Fibroblast of pulmonary artery (primary cell): ENCODE results near the gene ADAR.
A peak's percentile ranks its signal among the peaks of the same experiment; 100 is the strongest.
"Not testable (repeated sequence)": the region's sequence is repeated elsewhere in the genome, so short reads cannot be mapped to it uniquely, and the experiment has no call there.

Experiments used
- DNase-seq: peaks from one replicate; pipeline ENCODE4 v3.0.0-alpha.2; 2010; ENCODE audit warnings: low read depth
- H3K4me3 ChIP-seq: replicated peaks from 2 replicates; pipeline ENCODE4 v1.5.1; 2011; ENCODE audit warnings: low read depth, mild to moderate bottlenecking, control low read depth, low read length, moderate library complexity
- TF ChIP-seq, protein P1 (sequence below): IDR thresholded peaks from 2 replicates; pipeline ENCODE4 v1.5.1; 2011; ENCODE audit warnings: mild to moderate bottlenecking, control low read depth, low read length, inconsistent platforms; ENCODE audit errors: missing control alignments

The ADAR gene, protein sequence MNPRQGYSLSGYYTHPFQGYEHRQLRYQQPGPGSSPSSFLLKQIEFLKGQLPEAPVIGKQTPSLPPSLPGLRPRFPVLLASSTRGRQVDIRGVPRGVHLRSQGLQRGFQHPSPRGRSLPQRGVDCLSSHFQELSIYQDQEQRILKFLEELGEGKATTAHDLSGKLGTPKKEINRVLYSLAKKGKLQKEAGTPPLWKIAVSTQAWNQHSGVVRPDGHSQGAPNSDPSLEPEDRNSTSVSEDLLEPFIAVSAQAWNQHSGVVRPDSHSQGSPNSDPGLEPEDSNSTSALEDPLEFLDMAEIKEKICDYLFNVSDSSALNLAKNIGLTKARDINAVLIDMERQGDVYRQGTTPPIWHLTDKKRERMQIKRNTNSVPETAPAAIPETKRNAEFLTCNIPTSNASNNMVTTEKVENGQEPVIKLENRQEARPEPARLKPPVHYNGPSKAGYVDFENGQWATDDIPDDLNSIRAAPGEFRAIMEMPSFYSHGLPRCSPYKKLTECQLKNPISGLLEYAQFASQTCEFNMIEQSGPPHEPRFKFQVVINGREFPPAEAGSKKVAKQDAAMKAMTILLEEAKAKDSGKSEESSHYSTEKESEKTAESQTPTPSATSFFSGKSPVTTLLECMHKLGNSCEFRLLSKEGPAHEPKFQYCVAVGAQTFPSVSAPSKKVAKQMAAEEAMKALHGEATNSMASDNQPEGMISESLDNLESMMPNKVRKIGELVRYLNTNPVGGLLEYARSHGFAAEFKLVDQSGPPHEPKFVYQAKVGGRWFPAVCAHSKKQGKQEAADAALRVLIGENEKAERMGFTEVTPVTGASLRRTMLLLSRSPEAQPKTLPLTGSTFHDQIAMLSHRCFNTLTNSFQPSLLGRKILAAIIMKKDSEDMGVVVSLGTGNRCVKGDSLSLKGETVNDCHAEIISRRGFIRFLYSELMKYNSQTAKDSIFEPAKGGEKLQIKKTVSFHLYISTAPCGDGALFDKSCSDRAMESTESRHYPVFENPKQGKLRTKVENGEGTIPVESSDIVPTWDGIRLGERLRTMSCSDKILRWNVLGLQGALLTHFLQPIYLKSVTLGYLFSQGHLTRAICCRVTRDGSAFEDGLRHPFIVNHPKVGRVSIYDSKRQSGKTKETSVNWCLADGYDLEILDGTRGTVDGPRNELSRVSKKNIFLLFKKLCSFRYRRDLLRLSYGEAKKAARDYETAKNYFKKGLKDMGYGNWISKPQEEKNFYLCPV

DNA sequence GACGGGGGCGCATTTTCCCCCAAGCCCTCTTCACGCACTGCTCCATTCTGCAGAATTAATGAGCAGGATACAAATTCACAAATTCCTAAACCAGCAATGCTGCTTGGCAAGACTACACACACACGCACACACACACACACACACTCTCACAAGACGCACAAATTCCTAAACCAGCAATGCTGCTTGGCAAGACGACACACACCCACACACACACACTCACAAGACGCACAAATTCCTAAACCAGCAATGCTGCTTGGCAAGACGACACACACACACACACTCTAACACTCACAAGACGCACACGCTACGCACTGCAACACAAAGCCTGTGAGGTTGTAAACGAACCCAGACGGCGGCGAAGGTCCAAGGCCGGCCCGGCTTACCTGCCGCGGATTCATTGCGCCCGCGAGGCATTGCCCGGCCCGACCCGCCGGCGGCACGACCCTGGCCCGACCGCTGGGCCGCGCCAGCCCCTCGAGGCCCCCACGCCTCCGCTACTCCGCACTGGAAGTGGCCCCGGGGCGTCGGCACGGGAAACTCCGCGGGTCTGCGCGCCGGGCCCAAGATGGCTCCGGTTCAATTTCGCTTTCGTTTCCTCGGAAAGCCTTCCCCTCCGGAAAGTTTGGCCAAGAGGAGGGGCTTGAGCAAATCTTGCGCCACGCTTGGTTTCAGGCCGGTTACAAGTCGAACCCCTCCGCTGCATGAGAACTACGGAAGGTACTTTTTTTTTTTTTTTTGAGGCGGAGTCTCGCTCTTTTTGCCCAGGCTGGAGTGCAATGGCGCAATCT lies at the start of gene ADAR:
TSS of gene ADAR (minus strand) at position 578 of the 788 bp plus-strand sequence. CDS start at position 398, 180 bp downstream.
- peak within 1 kb of the TSS; percentile 73 for H3K4me3 ChIP-seq
- TF ChIP-seq, protein P1, sequence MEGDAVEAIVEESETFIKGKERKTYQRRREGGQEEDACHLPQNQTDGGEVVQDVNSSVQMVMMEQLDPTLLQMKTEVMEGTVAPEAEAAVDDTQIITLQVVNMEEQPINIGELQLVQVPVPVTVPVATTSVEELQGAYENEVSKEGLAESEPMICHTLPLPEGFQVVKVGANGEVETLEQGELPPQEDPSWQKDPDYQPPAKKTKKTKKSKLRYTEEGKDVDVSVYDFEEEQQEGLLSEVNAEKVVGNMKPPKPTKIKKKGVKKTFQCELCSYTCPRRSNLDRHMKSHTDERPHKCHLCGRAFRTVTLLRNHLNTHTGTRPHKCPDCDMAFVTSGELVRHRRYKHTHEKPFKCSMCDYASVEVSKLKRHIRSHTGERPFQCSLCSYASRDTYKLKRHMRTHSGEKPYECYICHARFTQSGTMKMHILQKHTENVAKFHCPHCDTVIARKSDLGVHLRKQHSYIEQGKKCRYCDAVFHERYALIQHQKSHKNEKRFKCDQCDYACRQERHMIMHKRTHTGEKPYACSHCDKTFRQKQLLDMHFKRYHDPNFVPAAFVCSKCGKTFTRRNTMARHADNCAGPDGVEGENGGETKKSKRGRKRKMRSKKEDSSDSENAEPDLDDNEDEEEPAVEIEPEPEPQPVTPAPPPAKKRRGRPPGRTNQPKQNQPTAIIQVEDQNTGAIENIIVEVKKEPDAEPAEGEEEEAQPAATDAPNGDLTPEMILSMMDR: no peak
- DNase-seq: peak; percentile 99

DNA sequence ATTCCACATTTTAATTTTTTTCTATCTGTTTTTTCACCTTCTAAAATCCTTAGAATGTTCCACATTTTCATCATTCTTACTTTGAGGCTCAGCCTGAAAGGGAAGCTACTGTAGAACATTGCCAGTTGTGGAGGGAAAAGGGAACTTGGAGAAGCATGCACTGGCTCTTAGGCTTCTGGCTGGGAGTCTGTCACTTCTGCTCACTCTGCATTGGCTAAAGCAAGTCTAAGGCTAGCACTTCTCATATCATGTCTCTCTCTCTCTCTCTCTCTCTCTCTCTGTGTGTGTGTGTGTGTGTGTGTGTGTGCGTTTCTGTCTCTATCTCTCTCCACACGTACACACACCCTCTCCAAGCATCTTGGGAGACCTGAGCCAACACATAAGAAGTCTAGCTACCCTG lies 49.6 kb upstream of the ADAR start:
- DNase-seq: no peak
- H3K4me3 ChIP-seq: no peak overlapping the region
- TF ChIP-seq, protein P1: no peak

DNA sequence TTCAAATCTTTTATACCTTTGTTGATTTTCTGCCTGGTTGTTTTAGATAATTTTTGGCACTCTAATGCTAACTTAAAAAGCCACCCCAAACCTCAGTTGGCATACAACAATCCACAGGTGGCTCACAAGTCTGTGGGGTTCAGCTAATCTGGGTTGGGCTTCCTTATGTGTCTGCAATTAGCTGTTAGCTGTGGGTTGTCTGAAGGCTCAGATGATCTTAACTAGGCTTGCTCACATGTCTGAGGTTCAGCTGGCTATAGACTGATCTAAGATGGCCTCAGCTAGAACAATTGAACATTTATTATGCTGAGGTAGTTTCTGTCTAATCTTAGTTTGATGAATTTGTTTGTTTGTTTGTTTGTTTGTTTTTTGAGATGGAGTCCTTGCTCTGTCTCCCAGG lies 44.9 kb upstream of the ADAR start:
- no peak overlapping the region for H3K4me3 ChIP-seq
- DNase-seq: no peak
- TF ChIP-seq, protein P1: no peak

DNA sequence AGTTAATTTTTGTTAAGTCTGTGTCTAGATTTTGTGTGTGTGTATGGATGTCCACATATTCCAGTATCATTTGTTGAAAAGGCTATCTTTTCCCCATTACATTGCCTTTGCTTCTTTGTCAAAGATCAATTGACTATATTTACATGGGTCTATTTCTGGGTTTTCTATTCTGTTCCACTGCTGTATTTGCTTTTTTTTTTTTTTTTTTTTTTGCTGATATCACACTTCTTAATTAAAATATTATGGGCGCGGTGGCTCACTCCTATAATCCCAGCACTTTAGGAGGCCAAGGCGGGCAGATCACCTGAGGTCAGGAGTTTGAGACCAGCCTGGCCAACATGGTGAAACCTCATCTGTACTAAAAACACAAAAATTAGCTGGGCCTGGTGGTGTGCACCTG lies 36.7 kb upstream of the ADAR start:
- H3K4me3 ChIP-seq, DNase-seq: not testable (repeated sequence)

DNA sequence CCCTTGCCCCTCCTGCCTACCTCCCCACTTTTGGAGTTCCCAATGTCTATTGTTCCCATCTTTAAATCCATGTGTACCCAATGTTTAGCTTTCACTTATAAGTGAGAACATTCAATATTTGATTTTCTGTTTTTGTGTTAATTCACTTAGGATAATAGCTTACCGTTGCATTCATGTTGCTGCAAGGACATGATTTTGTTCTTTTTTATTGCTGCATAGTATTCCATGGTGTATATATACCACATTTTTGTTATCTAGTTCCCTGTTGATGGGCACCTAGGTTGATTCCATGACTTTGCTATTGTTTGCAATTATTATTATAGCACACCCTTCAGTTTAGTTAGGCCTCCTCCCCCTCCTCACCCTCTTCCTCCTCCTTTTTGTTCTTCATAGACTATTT lies 33.5 kb upstream of the ADAR start:
- TF ChIP-seq, protein P1: no peak
- H3K4me3 ChIP-seq: no peak overlapping the region
- no peak for DNase-seq

DNA sequence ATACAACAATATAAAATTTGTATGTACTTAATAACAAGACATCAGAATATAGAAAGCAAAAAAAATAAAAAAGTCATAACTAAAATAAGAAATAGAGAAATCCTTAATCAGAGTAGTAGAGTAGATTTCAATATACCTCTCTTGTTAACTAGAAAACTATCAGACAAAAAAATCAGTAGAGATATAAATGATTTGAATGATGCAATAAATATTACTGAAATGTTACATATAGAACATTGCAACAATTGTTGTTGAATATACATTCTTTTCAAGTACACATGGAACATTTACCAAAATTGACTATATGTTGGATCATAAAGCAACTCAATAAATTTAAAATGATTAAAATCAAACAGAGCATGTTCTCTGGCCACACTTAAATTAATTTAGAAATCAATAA lies 31.9 kb upstream of the ADAR start:
- TF ChIP-seq, protein P1: no peak
- DNase-seq: no peak
- no peak overlapping the region for H3K4me3 ChIP-seq
